Ishikawa (cell line): ENCODE results near the gene HACD1.
A peak's percentile ranks its signal among the peaks of the same experiment; 100 is the strongest.

Experiments
- CEBPB ChIP-seq: IDR thresholded peaks from 2 replicates; pipeline ENCODE4 v1.6.1; 2012
- CREB1 ChIP-seq: IDR thresholded peaks from 2 replicates; pipeline ENCODE4 v1.6.1; 2012; ENCODE audit warnings: low read depth
- EGR1 ChIP-seq: IDR thresholded peaks from 2 replicates; pipeline ENCODE4 v1.6.1; 2012
- EP300 ChIP-seq: IDR thresholded peaks from 2 replicates; pipeline ENCODE4 v1.6.1; 2012; ENCODE audit warnings: borderline replicate concordance
- FOXM1 ChIP-seq: IDR thresholded peaks from 2 replicates; pipeline ENCODE4 v1.6.1; 2012; ENCODE audit warnings: low read depth, borderline replicate concordance
- MAX ChIP-seq: IDR thresholded peaks from 2 replicates; pipeline ENCODE4 v1.6.1; 2012
- NFIC ChIP-seq: IDR thresholded peaks from 2 replicates; pipeline ENCODE4 v1.6.1; 2012
- RAD21 ChIP-seq: IDR thresholded peaks from 2 replicates; pipeline ENCODE4 v1.6.1; 2012; ENCODE audit warnings: low read depth
- REST ChIP-seq: IDR thresholded peaks from 2 replicates; pipeline ENCODE4 v1.6.1; 2012; ENCODE audit warnings: low read depth, mild to moderate bottlenecking
- TAF1 ChIP-seq: IDR thresholded peaks from 2 replicates; pipeline ENCODE4 v1.6.1; 2012; ENCODE audit warnings: low read depth, mild to moderate bottlenecking
- TCF12 ChIP-seq: IDR thresholded peaks from 2 replicates; pipeline ENCODE4 v1.6.1; 2012; ENCODE audit warnings: low read depth
- TEAD4 ChIP-seq: IDR thresholded peaks from 2 replicates; pipeline ENCODE4 v1.6.1; 2012
- USF1 ChIP-seq: IDR thresholded peaks from 2 replicates; pipeline ENCODE4 v1.6.1; 2012
- YY1 ChIP-seq: IDR thresholded peaks from 2 replicates; pipeline ENCODE4 v1.6.1; 2012; ENCODE audit warnings: low read depth
- ZBTB7A ChIP-seq: IDR thresholded peaks from 2 replicates; pipeline ENCODE4 v1.6.1; 2012; ENCODE audit warnings: low read depth

HACD1 gene

GRCh38 chr10:17561111-17561510 is 56.1 kb downstream of the HACD1 start:
- TF ChIP-seq FOXM1, result no peak
- TF ChIP-seq RAD21, result no peak
- TF ChIP-seq EP300, result no peak
- TF ChIP-seq TAF1, result no peak
- TF ChIP-seq REST, result no peak
- TF ChIP-seq ZBTB7A, result no peak
- TF ChIP-seq USF1, result no peak
- no peak for TF ChIP-seq CREB1
- no peak for TF ChIP-seq TCF12
- TF ChIP-seq YY1, result no peak
- TF ChIP-seq TEAD4, result no peak
- TF ChIP-seq MAX, result no peak
- TF ChIP-seq EGR1, result no peak
- TF ChIP-seq NFIC, result no peak
- TF ChIP-seq CEBPB, result no peak

- no peak for TF ChIP-seq YY1
- TF ChIP-seq NFIC, result no peak
- TF ChIP-seq EGR1, result no peak
- no peak for TF ChIP-seq CREB1
- TF ChIP-seq RAD21, result no peak
- TF ChIP-seq EP300, result no peak
- TF ChIP-seq CEBPB, result no peak
- no peak for TF ChIP-seq TEAD4
- TF ChIP-seq REST, result no peak
- no peak for TF ChIP-seq TCF12
- TF ChIP-seq FOXM1, result no peak
- TF ChIP-seq USF1, result no peak
- TF ChIP-seq TAF1, result no peak
Observed at GRCh38 chr10:17557459-17557858, 59.7 kb downstream of the HACD1 start.

- TF ChIP-seq FOXM1 (no peak), YY1 (no peak), MAX (no peak), TAF1 (no peak)
Observed at GRCh38 chr10:17548770-17549169, 68.4 kb downstream of the HACD1 start.

- TF ChIP-seq TAF1 (no peak), YY1 (no peak), TEAD4 (no peak), TCF12 (no peak), NFIC (peak; percentile 20; the same call in 1 of the 2 replicates)
Observed at GRCh38 chr10:17548162-17548561, 69.0 kb downstream of the HACD1 start.

- TF ChIP-seq CREB1 (no peak), YY1 (no peak), EGR1 (no peak), FOXM1 (no peak), RAD21 (no peak), MAX (no peak), USF1 (no peak), NFIC (no peak), EP300 (no peak), TCF12 (no peak), ZBTB7A (no peak), REST (no peak), TAF1 (no peak), CEBPB (no peak), TEAD4 (no peak)
Observed at GRCh38 chr10:17547060-17547459, 70.1 kb downstream of the HACD1 start.
